IPS-15b (cell line): ENCODE data around the gene PTPRK.

Experiments used
- H3K27me3 ChIP-seq: one replicate; pipeline ENCODE4 v1.6.1; 2013; ENCODE audit warnings: low read length; ENCODE audit not compliant: control insufficient read depth, insufficient read depth
- H3K36me3 ChIP-seq: one replicate; pipeline ENCODE4 v1.6.1; 2013; ENCODE audit warnings: low read length; ENCODE audit not compliant: control insufficient read depth, insufficient read depth
- H3K4me1 ChIP-seq: one replicate; pipeline ENCODE4 v1.6.1; 2013; ENCODE audit warnings: mild to moderate bottlenecking, low read length; ENCODE audit not compliant: control insufficient read depth, insufficient read depth
- H3K4me3 ChIP-seq: one replicate; pipeline ENCODE4 v1.5.1; 2013; ENCODE audit warnings: low read depth, low read length
- H3K9ac ChIP-seq: one replicate; pipeline ENCODE4 v1.6.1; 2013; ENCODE audit warnings: low read depth, mild to moderate bottlenecking, low read length
- H3K9me3 ChIP-seq: one replicate; pipeline ENCODE4 v1.6.1; 2013; ENCODE audit warnings: mild to moderate bottlenecking, low read length; ENCODE audit not compliant: control insufficient read depth, insufficient read depth

The PTPRK gene

GRCh38 chr6:128259730-128260685, 260.4 kb downstream of the PTPRK start:
- Histone ChIP-seq H3K9ac (no peak overlapping the region), H3K4me3 (no peak overlapping the region), H3K4me1 (no peaks in the 10 kb centered on the region)

GRCh38 chr6:128259029-128259724, 261.2 kb downstream of the PTPRK start:
- Histone ChIP-seq H3K27me3 (no peaks in the 10 kb centered on the region), H3K4me3 (no peak overlapping the region), H3K9me3 (no peaks in the 10 kb centered on the region), H3K36me3 (no peaks in the 10 kb centered on the region), H3K4me1 (no peaks in the 10 kb centered on the region), H3K9ac (no peak overlapping the region)

More at GRCh38 chr6:128259730-128260685, 260.4 kb downstream of the PTPRK start:
- H3K27me3 ChIP-seq: no peaks in the 10 kb centered on the region
- no peaks in the 10 kb centered on the region for H3K36me3 ChIP-seq
- peaks cover 2% of the 10 kb centered on the region for H3K9me3 ChIP-seq

GRCh38 chr6:128256095-128256494, 264.3 kb downstream of the PTPRK start:
- Histone ChIP-seq H3K27me3 (no peaks in the 10 kb centered on the region), H3K9ac (no peak overlapping the region), H3K4me1 (no peaks in the 10 kb centered on the region), H3K4me3 (no peak overlapping the region), H3K36me3 (no peaks in the 10 kb centered on the region), H3K9me3 (no peaks in the 10 kb centered on the region)

GRCh38 chr6:128252341-128253176, 267.8 kb downstream of the PTPRK start:
- Histone ChIP-seq H3K27me3 (no peaks in the 10 kb centered on the region), H3K36me3 (no peaks in the 10 kb centered on the region), H3K9me3 (no peaks in the 10 kb centered on the region), H3K9ac (no peak overlapping the region), H3K4me1 (no peaks in the 10 kb centered on the region), H3K4me3 (no peak overlapping the region)

GRCh38 chr6:128251445-128252340, 268.7 kb downstream of the PTPRK start:
- no peak overlapping the region for H3K9ac ChIP-seq

GRCh38 chr6:128250370-128251070, 269.9 kb downstream of the PTPRK start:
- no peak overlapping the region for H3K9ac ChIP-seq
- H3K9me3 ChIP-seq: no peaks in the 10 kb centered on the region
- H3K27me3 ChIP-seq: no peaks in the 10 kb centered on the region
- no peaks in the 10 kb centered on the region for H3K4me1 ChIP-seq
- H3K36me3 ChIP-seq: no peaks in the 10 kb centered on the region
- no peak overlapping the region for H3K4me3 ChIP-seq

More at GRCh38 chr6:128251445-128252340, 268.7 kb downstream of the PTPRK start:
- no peaks in the 10 kb centered on the region for H3K36me3 ChIP-seq
- H3K27me3 ChIP-seq: no peaks in the 10 kb centered on the region
- H3K4me3 ChIP-seq: no peak overlapping the region
- H3K4me1 ChIP-seq: no peaks in the 10 kb centered on the region
- no peaks in the 10 kb centered on the region for H3K9me3 ChIP-seq

DNA sequence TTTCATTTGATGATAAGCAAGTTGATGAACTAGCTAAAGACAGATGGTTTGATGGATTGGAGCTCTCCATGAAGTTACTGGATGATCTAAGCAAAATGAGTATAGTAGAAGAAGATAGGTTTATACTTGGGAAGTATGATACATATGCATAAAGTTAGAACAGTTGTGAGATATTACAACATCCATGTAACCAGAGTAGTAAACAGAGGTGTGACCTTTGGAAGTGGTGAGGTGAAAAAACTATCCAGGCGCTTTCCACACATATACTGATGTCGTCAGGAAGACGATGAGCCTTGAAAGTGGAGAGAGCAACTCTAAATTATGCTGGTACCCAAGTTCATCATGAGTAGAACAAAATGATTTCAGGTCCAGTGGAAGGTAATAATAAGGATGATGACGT, 271.0 kb downstream of the PTPRK start:
- no peaks in the 10 kb centered on the region for H3K36me3 ChIP-seq
- no peaks in the 10 kb centered on the region for H3K9me3 ChIP-seq
- H3K4me3 ChIP-seq: no peak overlapping the region
- no peaks in the 10 kb centered on the region for H3K27me3 ChIP-seq
- H3K4me1 ChIP-seq: no peaks in the 10 kb centered on the region
- H3K9ac ChIP-seq: no peak overlapping the region

GRCh38 chr6:128246472-128247260, 273.7 kb downstream of the PTPRK start:
- no peaks in the 10 kb centered on the region for H3K27me3 ChIP-seq
- H3K4me1 ChIP-seq: no peaks in the 10 kb centered on the region
- no peaks in the 10 kb centered on the region for H3K9me3 ChIP-seq
- H3K36me3 ChIP-seq: no peaks in the 10 kb centered on the region
- H3K9ac ChIP-seq: no peak overlapping the region
- H3K4me3 ChIP-seq: no peak overlapping the region

- no peaks in the 10 kb centered on the region for H3K36me3 ChIP-seq
- H3K9me3 ChIP-seq: no peaks in the 10 kb centered on the region
- H3K4me3 ChIP-seq: no peak overlapping the region
- H3K27me3 ChIP-seq: no peaks in the 10 kb centered on the region
- H3K4me1 ChIP-seq: no peaks in the 10 kb centered on the region
- no peak overlapping the region for H3K9ac ChIP-seq
Measured at GRCh38 chr6:128244751-128245405, 275.5 kb downstream of the PTPRK start.
